Lower lobe of right lung (tissue), 2 donors: Measurements from ENCODE around the gene PLEKHD1. TPM values are rescaled to one million over a fixed set of nuclear protein-coding genes. Genes with fewer than 3 reads are reported as not detected.
"Not testable (repeated sequence)": the region's sequence is repeated elsewhere in the genome, so short reads cannot be mapped to it uniquely, and the experiment has no call there.

Experiments
- ATAC-seq, 2 donors: fragments of 200-7000 bp; cut with Tn5 transposase; one replicate each; pipeline ENCODE4 v1.9.1; 2020 to 2022; ENCODE audit warnings: mild to moderate bottlenecking in 2 of 2, moderate library complexity in 2 of 2
- DNase-seq: peaks from one replicate; pipeline ENCODE4 v3.0.0-alpha.2; 2020
- H3K27ac ChIP-seq: fragments of 200-600 bp; one replicate; pipeline ENCODE4 v1.8.0; 2022
- H3K27me3 ChIP-seq: fragments of 200-600 bp; one replicate; pipeline ENCODE4 v1.8.0; 2022; ENCODE audit warnings: low read depth
- H3K36me3 ChIP-seq: fragments of 200-600 bp; one replicate; pipeline ENCODE4 v1.8.0; 2022; ENCODE audit warnings: mild to moderate bottlenecking
- H3K4me1 ChIP-seq: fragments of 200-600 bp; one replicate; pipeline ENCODE4 v1.8.0; 2022
- H3K4me3 ChIP-seq: fragments of 200-600 bp; one replicate; pipeline ENCODE4 v1.8.0; 2022; ENCODE audit warnings: mild to moderate bottlenecking
- H3K9me3 ChIP-seq: fragments of 200-600 bp; one replicate; pipeline ENCODE4 v1.8.0; 2022
- intact Hi-C: fragments of 100-400 bp; cut with DNase I; formaldehyde crosslinking; loops from one replicate; pipeline ENCODE4 v1.11.0; 2022
- total RNA-seq: library from RNA; stranded (reverse); fragmentation: NEBNext Ultra II Directional; extraction: Animal tissue kit (Norgen Biotek cat#: 25700); gene quantifications from one replicate; pipeline ENCODE4 v1.2.1, GENCODE V29; 2021
- TF ChIP-seq, protein P1 (sequence below): fragments of 200-600 bp; IDR thresholded peaks from one replicate; pipeline ENCODE4 v1.8.0; 2022; ENCODE audit warnings: antibody characterized with exemption, mild to moderate bottlenecking
- donor health status: DM: no; HTN: yes; CAD: no; lungs with severe emphysema.

PLEKHD1 gene
- total RNA-seq, 1 donor from 2014 or later: 0.47 TPM

DNA sequence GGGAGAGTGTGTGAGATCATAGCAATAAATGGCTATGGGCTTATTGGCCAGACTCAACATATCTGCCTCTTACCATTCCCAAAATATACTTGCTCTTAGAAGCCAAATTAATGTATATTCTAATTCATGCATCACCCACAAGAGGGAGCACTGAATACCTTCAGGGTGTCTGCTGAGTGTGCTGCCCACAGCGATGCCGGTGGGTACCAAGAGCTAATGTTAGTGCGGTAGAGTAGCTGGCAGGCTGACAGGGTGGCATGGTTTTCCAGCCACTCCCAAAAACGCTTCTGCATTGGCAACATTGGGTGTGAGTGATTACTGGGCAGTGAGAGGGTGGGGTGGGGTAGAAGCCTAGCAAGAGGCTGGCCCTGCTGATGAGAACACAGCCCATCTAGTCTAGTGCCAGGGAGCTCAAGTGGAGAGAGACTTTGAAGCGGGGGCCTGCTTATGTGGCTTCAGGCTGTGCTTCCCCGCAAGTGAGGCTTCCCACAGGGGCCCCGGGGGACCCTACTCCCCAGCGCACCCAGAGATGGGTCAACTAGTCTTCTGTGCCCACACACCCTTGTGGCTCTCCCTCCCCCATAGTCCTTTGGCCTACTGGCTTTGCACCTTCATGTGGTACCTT, 9.2 kb upstream of the PLEKHD1 start:
- H3K27me3 ChIP-seq: no peaks in the 10 kb centered on the region
- ATAC-seq: peak; percentile 26 to 76
- no peaks in the 10 kb centered on the region for H3K36me3 ChIP-seq
- H3K9me3 ChIP-seq: no peaks in the 10 kb centered on the region
- no peaks in the 10 kb centered on the region for H3K4me1 ChIP-seq
- DNase-seq: no peak
- no peak overlapping the region for H3K4me3 ChIP-seq
- H3K27ac ChIP-seq: no peak overlapping the region
- intact Hi-C loops: no loop called here
- TF ChIP-seq, protein P1, sequence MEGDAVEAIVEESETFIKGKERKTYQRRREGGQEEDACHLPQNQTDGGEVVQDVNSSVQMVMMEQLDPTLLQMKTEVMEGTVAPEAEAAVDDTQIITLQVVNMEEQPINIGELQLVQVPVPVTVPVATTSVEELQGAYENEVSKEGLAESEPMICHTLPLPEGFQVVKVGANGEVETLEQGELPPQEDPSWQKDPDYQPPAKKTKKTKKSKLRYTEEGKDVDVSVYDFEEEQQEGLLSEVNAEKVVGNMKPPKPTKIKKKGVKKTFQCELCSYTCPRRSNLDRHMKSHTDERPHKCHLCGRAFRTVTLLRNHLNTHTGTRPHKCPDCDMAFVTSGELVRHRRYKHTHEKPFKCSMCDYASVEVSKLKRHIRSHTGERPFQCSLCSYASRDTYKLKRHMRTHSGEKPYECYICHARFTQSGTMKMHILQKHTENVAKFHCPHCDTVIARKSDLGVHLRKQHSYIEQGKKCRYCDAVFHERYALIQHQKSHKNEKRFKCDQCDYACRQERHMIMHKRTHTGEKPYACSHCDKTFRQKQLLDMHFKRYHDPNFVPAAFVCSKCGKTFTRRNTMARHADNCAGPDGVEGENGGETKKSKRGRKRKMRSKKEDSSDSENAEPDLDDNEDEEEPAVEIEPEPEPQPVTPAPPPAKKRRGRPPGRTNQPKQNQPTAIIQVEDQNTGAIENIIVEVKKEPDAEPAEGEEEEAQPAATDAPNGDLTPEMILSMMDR: peak; percentile 26

DNA sequence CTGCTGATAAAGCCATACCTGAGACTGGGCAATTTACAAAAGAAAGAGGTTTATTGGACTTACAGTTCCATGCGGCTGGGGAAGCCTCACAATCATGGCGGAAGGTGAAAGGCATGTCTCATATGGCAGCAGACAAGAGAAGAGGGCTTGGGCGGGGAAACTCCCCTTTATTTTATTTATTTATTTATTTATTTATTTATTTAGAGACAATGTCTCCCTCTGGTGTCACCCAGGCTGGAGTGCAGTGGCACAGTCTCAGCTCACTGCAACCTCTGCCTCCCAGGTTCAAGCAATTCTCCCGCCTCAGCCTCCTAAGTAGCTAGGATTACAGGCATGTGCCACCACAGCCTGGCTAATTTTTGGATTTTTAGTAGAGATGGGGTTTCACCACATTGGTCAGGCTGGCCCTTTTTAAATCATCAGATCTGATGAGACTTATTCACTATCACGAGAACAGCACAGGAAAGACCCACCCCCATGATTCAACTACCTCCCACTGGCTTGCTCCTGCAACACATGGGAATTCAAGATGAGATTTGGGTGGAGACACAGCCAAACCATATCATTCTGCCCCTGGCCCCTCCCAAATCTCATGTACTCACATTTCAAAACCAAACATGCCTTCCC, 7.6 kb upstream of the PLEKHD1 start:
- H3K9me3 ChIP-seq, DNase-seq: not testable (repeated sequence)

DNA sequence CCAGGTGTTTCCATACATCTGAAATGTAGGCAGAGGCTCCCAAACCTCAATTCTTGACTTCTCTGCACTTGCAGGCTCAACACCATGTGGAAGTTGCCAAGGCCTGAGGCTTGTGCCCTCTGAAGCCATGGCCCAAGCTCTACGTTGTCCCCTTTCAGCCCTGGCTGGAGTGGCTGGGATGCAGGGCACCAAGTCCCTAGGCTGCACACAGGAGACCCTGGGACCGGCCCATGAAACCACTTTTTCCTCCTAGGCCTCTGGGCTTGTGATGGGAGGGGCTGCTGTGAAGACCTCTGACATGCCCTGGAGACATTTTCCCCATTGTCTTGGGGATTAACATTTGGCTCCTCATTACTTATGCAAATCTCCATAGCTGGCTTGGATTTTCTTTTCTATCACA, 6.5 kb upstream of the PLEKHD1 start:
- H3K4me3 ChIP-seq, intact Hi-C loops, H3K27ac ChIP-seq, H3K9me3 ChIP-seq, ATAC-seq, H3K27me3 ChIP-seq, H3K4me1 ChIP-seq, H3K36me3 ChIP-seq, DNase-seq: not testable (repeated sequence)

More for the DNA sequence above, 7.6 kb upstream of the PLEKHD1 start:
- H3K4me1 ChIP-seq, intact Hi-C loops, ATAC-seq, H3K4me3 ChIP-seq, H3K27ac ChIP-seq, H3K36me3 ChIP-seq, H3K27me3 ChIP-seq: not testable (repeated sequence)

DNA sequence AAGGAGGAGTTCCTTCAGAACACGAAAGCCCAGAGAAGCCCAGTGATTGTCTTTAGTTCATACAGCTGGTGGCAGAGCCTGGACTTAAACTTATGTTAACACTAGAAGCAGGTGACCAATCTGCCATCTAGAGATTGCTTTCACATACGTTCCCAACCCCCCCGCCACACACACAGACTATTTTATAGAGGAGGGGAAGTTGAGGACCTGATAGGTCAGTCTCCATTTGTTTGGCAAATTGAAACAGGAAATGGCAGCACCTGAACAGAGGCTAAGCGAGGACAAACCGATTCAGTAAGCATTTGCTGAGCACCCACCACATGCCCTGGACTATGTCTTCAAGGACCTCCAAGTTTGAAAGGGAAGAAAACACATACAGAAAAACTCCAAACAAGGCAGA, 4.8 kb upstream of the PLEKHD1 start:
- Histone ChIP-seq H3K27me3 (peaks cover 26% of the 10 kb centered on the region), H3K4me3 (no peak overlapping the region), H3K9me3 (no peaks in the 10 kb centered on the region), H3K27ac (no peak overlapping the region), H3K36me3 (no peaks in the 10 kb centered on the region), H3K4me1 (peaks cover 13% of the 10 kb centered on the region)
- ATAC-seq (no peak), DNase-seq (no peak)
- TF ChIP-seq, protein P1: no peak
- intact Hi-C loops: no loop called here

DNA sequence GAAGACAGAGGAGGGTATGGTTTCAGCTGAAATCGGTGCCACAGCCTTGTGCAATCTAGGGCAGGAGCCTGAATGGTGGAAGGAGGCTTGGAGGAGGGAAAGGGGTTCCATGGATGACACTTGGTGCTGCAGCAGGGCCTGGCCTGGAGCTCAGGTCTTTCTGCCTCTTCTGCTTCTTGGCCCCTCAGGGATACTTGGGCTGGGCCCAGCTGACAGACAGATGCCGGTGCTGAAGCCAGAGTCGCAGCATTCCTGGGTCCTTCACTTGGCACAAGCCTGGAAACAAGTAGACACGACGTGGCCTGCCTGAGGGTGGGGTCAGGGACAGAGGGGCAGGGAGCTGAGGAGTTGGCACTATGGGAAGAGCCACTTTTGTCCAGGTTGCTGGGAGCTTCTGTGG, 4.4 kb upstream of the PLEKHD1 start:
- DNase-seq: no peak
- no peak for ATAC-seq
- peaks cover 30% of the 10 kb centered on the region for H3K27me3 ChIP-seq
- no peak overlapping the region for H3K4me3 ChIP-seq
- peaks cover 17% of the 10 kb centered on the region for H3K4me1 ChIP-seq
- TF ChIP-seq, protein P1: no peak
- H3K27ac ChIP-seq: no peak overlapping the region
- no peaks in the 10 kb centered on the region for H3K36me3 ChIP-seq
- intact Hi-C loops: no loop called here
- no peaks in the 10 kb centered on the region for H3K9me3 ChIP-seq

DNA sequence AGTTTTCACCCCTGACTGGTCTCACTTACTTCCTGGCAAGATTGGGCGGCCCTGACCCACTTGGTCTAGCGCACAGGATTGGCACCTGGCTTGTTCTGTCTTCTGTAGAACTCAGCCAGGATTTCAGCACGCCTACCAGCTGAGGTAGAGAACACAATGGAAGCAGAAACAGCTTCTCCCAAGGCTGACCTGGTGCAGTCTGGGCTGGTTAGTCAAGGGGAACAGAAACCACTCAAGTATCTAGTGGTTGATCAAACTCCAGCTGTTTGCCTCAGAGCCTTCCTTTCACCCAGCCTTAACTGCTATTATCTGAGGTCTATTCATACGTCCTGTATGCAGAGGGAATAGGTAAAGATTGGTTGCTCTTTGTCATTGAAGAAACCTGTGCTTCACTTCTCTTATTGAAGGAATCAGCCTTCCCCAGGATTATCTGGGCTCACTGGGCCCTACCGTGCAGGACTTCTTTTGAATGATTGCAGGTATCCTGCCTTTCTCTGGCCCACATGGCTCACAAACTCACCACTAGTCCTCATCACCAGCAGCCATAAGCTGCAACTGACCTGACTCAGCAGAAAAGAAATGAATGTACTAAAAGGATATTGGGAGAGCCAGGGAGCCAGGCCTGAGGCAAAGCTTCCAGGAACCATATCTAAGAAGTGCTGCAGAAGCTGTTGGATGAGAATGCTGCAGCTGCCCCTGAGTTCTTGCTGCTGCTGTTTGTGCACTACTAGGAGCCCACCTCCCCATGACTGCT, 2.5 kb upstream of the PLEKHD1 start:
- TF ChIP-seq, protein P1: no peak
- no peaks in the 10 kb centered on the region for H3K9me3 ChIP-seq
- no peak overlapping the region for H3K27ac ChIP-seq
- peaks cover 47% of the 10 kb centered on the region for H3K27me3 ChIP-seq
- H3K36me3 ChIP-seq: no peaks in the 10 kb centered on the region
- ATAC-seq: no peak
- no peak for DNase-seq
- no peak overlapping the region for H3K4me3 ChIP-seq
- H3K4me1 ChIP-seq: peaks cover 17% of the 10 kb centered on the region
- intact Hi-C loops: no loop called here
